Esophagus squamous epithelium (tissue), 5 donors: ENCODE results near the gene MATN3. TPM values are rescaled to one million over a fixed set of nuclear protein-coding genes. Genes with fewer than 3 reads are reported as not detected.
A peak's percentile ranks its signal among the peaks of the same experiment; 100 is the strongest.

ENCODE experiments used
- DNase-seq: peaks from one replicate; lab custom pipeline; 2025; lab: John Stamatoyannopoulos, UW
- H3K27ac ChIP-seq, 4 donors: fragments of 200-600 bp; sonication (generic); one replicate each; pipeline ENCODE4 v1.5.1; 2016 to 2019; ENCODE audit warnings: mild to moderate bottlenecking in 1 of 4
- H3K27me3 ChIP-seq, 4 donors: fragments of 200-600 bp; sonication (generic); 1 replicate in 3 of 4; 2 replicates in 1 of 4; pipeline versions ENCODE4 v1.5.1 to v1.6.0; 2017 to 2021; ENCODE audit warnings: antibody characterized with exemption in 1 of 4
- H3K36me3 ChIP-seq, 3 donors: fragments of 200-600 bp; sonication (generic); one replicate each; pipeline ENCODE4 v1.5.1; 2016 to 2019
- H3K4me1 ChIP-seq, 3 donors: fragments of 200-600 bp; sonication (generic); one replicate each; pipeline ENCODE4 v1.5.1; 2017 to 2019
- H3K4me3 ChIP-seq, 4 donors: fragments of 200-600 bp; sonication (generic); 1 replicate in 3 of 4; 2 replicates in 1 of 4; pipeline ENCODE4 v1.5.1; 2016 to 2019; ENCODE audit warnings: mild to moderate bottlenecking in 2 of 4, moderate library complexity in 1 of 4
- H3K9me3 ChIP-seq, 3 donors: fragments of 200-600 bp; sonication (generic); one replicate each; pipeline ENCODE4 v1.5.1; 2016 to 2019
- CTCF ChIP-seq, 6 experiments: fragments of 450-650 bp in 4 of 6; fragments of 200-600 bp in 2 of 6; sonication (generic) in 2 of 6; IDR thresholded peaks; one replicate each; pipeline ENCODE4 v1.5.1; 2016 to 2019; ENCODE audit warnings: antibody characterized with exemption in 6 of 6, mild to moderate bottlenecking in 4 of 6, moderate library complexity in 4 of 6
- POLR2A ChIP-seq, 4 donors: fragments of 450-650 bp; IDR thresholded peaks; one replicate each; pipeline ENCODE4 v1.6.1; 2017; ENCODE audit warnings: antibody characterized with exemption in 4 of 4, mild to moderate bottlenecking in 4 of 4, moderate library complexity in 3 of 4
- WGBS, 2 donors: methylation state at CpG; one replicate each; pipeline ENCODE4 v1.1.5; 2018; 5-methylcytosine and 5-hydroxymethylcytosine counted together
- intact Hi-C: fragments of 100-400 bp; cut with DNase I; formaldehyde crosslinking; loops from one replicate; pipeline ENCODE4 v1.15.0; 2022
- total RNA-seq, 4 donors: library from RNA; depleted of rRNA; stranded (reverse); fragments of >200 nt; gene quantifications; one replicate each; pipeline ENCODE4 v1.1.0, GENCODE V29; 2016
- donor health status: DM: yes; HTN: yes; CAD: no.

Gene MATN3
- total RNA-seq, 4 donors from 2014 or later = 0.45 to 1.3 (median 0.92) TPM; not detected in 1

GRCh38 chr2:20057268-20057667 is 44.8 kb upstream of the MATN3 start:
- H3K27me3 ChIP-seq = no peaks in the 10 kb centered on the region

GRCh38 chr2:20054931-20055330 is 42.5 kb upstream of the MATN3 start:
- no peak overlapping the region for H3K4me3 ChIP-seq
- TF ChIP-seq POLR2A (IDR thresholded peaks at IDR 0.05) (no peak), CTCF (IDR thresholded peaks at IDR 0.05) (no peak)
- no peaks in the 10 kb centered on the region for H3K9me3 ChIP-seq
- intact Hi-C loops = no loop called here
- no peak for DNase-seq
- H3K27me3 ChIP-seq = no peaks in the 10 kb centered on the region
- H3K4me1 ChIP-seq = peaks cover 7 to 22% (median 9%) of the 10 kb centered on the region in 3 donors
- 83 to 87% methylated on average over 3 of the region's 3 CpGs for WGBS, 2 donors
- no peak overlapping the region for H3K27ac ChIP-seq
- no peaks in the 10 kb centered on the region for H3K36me3 ChIP-seq

More at GRCh38 chr2:20057268-20057667, 44.8 kb upstream of the MATN3 start:
- Histone ChIP-seq H3K4me3 (no peak overlapping the region), H3K9me3 (no peaks in the 10 kb centered on the region), H3K36me3 (no peaks in the 10 kb centered on the region), H3K4me1 (peaks cover 5 to 19% (median 8%) of the 10 kb centered on the region in 3 donors), H3K27ac (no peak overlapping the region)
- no peak for TF ChIP-seq CTCF (IDR thresholded peaks at IDR 0.05)
- TF ChIP-seq POLR2A (IDR thresholded peaks at IDR 0.05) = no peak
- DNase-seq = no peak
- intact Hi-C loops = no loop called here
- 83 to 90% methylated on average over 1 of the region's 1 CpG for WGBS, 2 donors

GRCh38 chr2:20054119-20054518 is 41.7 kb upstream of the MATN3 start:
- intact Hi-C loops = no loop called here
- 88 to 90% methylated on average over 4 to 5 of the region's 6 CpGs for WGBS, 2 donors
- Histone ChIP-seq H3K4me3 (no peak overlapping the region), H3K36me3 (no peaks in the 10 kb centered on the region), H3K27me3 (no peaks in the 10 kb centered on the region), H3K4me1 (peaks cover 10 to 31% (median 10%) of the 10 kb centered on the region in 3 donors), H3K27ac (no peak overlapping the region), H3K9me3 (no peaks in the 10 kb centered on the region)
- TF ChIP-seq CTCF (IDR thresholded peaks at IDR 0.05) = no peak
- no peak for TF ChIP-seq POLR2A (IDR thresholded peaks at IDR 0.05)
- DNase-seq = no peak

- Histone ChIP-seq H3K4me3 (peak overlapping the region; percentile 72 to 96 (median 83)), H3K4me1 (peaks cover 18 to 43% (median 22%) of the 10 kb centered on the region in 3 donors), H3K27me3 (no peaks in the 10 kb centered on the region), H3K9me3 (no peaks in the 10 kb centered on the region), H3K36me3 (no peaks in the 10 kb centered on the region), H3K27ac (peak overlapping the region; percentile 97 to 99 (median 98))
- WGBS, 2 donors = 13% methylated on average over 5 of the region's 5 CpGs
- intact Hi-C loops = no loop called here
- TF ChIP-seq POLR2A (IDR thresholded peaks at IDR 0.05) (peak in 1 of 4 donors; percentile 26), CTCF (IDR thresholded peaks at IDR 0.05) (no peak)
- peak; percentile 11 for DNase-seq
Observed at GRCh38 chr2:20052861-20053281, 40.4 kb upstream of the MATN3 start.

- H3K9me3 ChIP-seq = no peaks in the 10 kb centered on the region
- H3K27me3 ChIP-seq = no peaks in the 10 kb centered on the region
- WGBS, 2 donors = 0 to 1% methylated on average over 9 to 10 of the region's 10 CpGs
- DNase-seq = no peak
- intact Hi-C loops = no loop called here
- H3K36me3 ChIP-seq = no peaks in the 10 kb centered on the region
- H3K4me3 ChIP-seq = peak overlapping the region; percentile 72 to 96 (median 83)
- peak in 1 of 6 experiments; percentile 2 for TF ChIP-seq CTCF (IDR thresholded peaks at IDR 0.05)
- TF ChIP-seq POLR2A (IDR thresholded peaks at IDR 0.05) = no peak
- H3K4me1 ChIP-seq = peaks cover 18 to 48% (median 22%) of the 10 kb centered on the region in 3 donors
- H3K27ac ChIP-seq = peak overlapping the region; percentile 97 to 99 (median 98)
Observed at GRCh38 chr2:20052229-20052851, 39.9 kb upstream of the MATN3 start.
